OCI-LY1 (cell line): ENCODE data around the gene DUSP5.
"Not testable (repeated sequence)": the region's sequence is repeated elsewhere in the genome, so short reads cannot be mapped to it uniquely, and the experiment has no call there.

Experiments used
- H2AFZ ChIP-seq: fragments of 200-600 bp; sonication (generic), shearing (Covaris generic); 2 replicates; pipeline ENCODE4 v1.6.0; 2014; ENCODE audit warnings: antibody characterized with exemption, mild to moderate bottlenecking, low read length
- H3F3A ChIP-seq: fragments of 200-600 bp; sonication (generic), shearing (Covaris generic); 2 replicates; pipeline ENCODE4 v1.6.0; 2014; ENCODE audit warnings: mild to moderate bottlenecking, antibody characterized with exemption, low read length, moderate library complexity; ENCODE audit not compliant: insufficient read depth
- H3K27ac ChIP-seq: fragments of 200-600 bp; sonication (generic); 2 replicates; pipeline ENCODE4 v1.5.1; 2014; ENCODE audit warnings: low read length, mixed run types, mild to moderate bottlenecking, low read depth; ENCODE audit not compliant: poor library complexity, severe bottlenecking
- H3K27me3 ChIP-seq: fragments of 200-600 bp; sonication (generic); 2 replicates; pipeline ENCODE4 v1.6.0; 2014; ENCODE audit warnings: antibody characterized with exemption, mild to moderate bottlenecking, low read length, moderate library complexity; ENCODE audit not compliant: insufficient read depth
- H3K36me3 ChIP-seq: fragments of 200-600 bp; sonication (generic); 2 replicates; pipeline ENCODE4 v1.6.1; 2014; ENCODE audit warnings: mild to moderate bottlenecking, antibody characterized with exemption, low read length, moderate library complexity, mixed read lengths; ENCODE audit not compliant: insufficient read depth
- H3K4me1 ChIP-seq: fragments of 200-600 bp; sonication (generic); 2 replicates; pipeline ENCODE4 v1.5.1; 2014; ENCODE audit warnings: mild to moderate bottlenecking, low read length, moderate library complexity; ENCODE audit not compliant: insufficient read depth, severe bottlenecking
- H3K4me2 ChIP-seq: fragments of 200-600 bp; sonication (generic), shearing (Covaris generic); 2 replicates; pipeline ENCODE4 v1.6.1; 2014; ENCODE audit warnings: low read length
- H3K4me3 ChIP-seq: fragments of 200-600 bp; sonication (generic); 2 replicates; pipeline ENCODE4 v1.5.1; 2014; ENCODE audit warnings: low read length, low read depth, mild to moderate bottlenecking, mixed read lengths; ENCODE audit not compliant: poor library complexity, severe bottlenecking
- H3K79me2 ChIP-seq: fragments of 200-600 bp; shearing (Covaris generic); 2 replicates; pipeline ENCODE4 v1.6.1; 2016; ENCODE audit warnings: mixed run types, low read length, mixed read lengths; ENCODE audit not compliant: insufficient read depth
- H3K9ac ChIP-seq: fragments of 200-600 bp; sonication (generic), shearing (Covaris generic); 2 replicates; pipeline ENCODE4 v1.6.1; 2014; ENCODE audit warnings: mild to moderate bottlenecking, low read length, mixed read lengths
- H3K9me2 ChIP-seq: fragments of 200-600 bp; sonication (generic), shearing (Covaris generic); 2 replicates; pipeline ENCODE4 v1.6.1; 2014; ENCODE audit warnings: low read depth, mild to moderate bottlenecking, low read length, mixed read lengths
- H3K9me3 ChIP-seq: fragments of 200-600 bp; shearing (Covaris generic); 2 replicates; pipeline ENCODE4 v1.6.1; 2014; ENCODE audit warnings: low read length, mixed read lengths
- H4K20me1 ChIP-seq: fragments of 200-600 bp; sonication (generic), shearing (Covaris generic); 2 replicates; pipeline ENCODE4 v1.6.0; 2016; ENCODE audit warnings: mild to moderate bottlenecking, low read length; ENCODE audit not compliant: insufficient read depth
- CTCF ChIP-seq: fragments of 200-600 bp; sonication (generic), shearing (Covaris generic); IDR thresholded peaks from 2 replicates; pipeline ENCODE4 v1.5.1; 2017; ENCODE audit warnings: mild to moderate bottlenecking, antibody characterized with exemption, low read length, moderate library complexity, mixed read lengths
- EZH2 ChIP-seq: fragments of 200-600 bp; sonication (generic), shearing (Covaris generic); IDR thresholded peaks from 2 replicates; pipeline ENCODE4 v1.8.0; 2017; ENCODE audit warnings: borderline replicate concordance, mixed run types, mild to moderate bottlenecking, antibody characterized with exemption, low read length, moderate library complexity, mixed read lengths

DUSP5 gene

GRCh38 chr10:110528224-110528996 is 30.7 kb downstream of the DUSP5 start:
- no peak overlapping the region for H3K27ac ChIP-seq
- H3K4me1 ChIP-seq: peaks cover 12% of the 10 kb centered on the region

DNA sequence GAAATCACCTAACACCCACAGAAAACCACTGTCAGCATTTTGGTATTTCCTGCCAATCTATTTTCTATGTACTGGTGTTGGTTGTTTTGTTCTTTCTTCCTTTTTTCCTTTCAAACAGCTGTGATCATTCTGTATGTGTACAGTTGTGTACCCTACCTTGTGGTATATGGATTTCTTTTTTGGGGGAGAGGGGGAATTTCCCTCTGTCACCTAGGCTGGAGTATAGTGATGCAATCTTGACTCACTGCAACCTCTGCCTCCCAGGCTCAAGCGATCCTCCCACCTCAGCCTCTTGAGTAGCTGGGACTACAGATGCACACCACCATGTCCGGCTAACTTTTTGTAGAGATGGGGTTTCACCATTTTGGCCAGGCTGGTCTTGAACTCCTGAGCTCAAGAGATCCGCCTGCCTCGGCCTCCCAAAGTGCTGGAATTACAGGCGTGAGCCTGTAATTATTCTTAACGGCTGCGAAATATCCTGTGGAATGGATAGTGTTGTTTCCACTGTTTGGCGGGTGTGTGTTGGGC is 31.4 kb downstream of the DUSP5 start:
- not testable (repeated sequence) for H2AFZ ChIP-seq, H4K20me1 ChIP-seq, H3K9me2 ChIP-seq, H3K9me3 ChIP-seq, H3K36me3 ChIP-seq, H3K27ac ChIP-seq, H3K27me3 ChIP-seq, H3K9ac ChIP-seq, H3F3A ChIP-seq, H3K79me2 ChIP-seq, H3K4me3 ChIP-seq, H3K4me2 ChIP-seq
- H3K4me1 ChIP-seq: peaks cover 12% of the 10 kb centered on the region

More at GRCh38 chr10:110528224-110528996, 30.7 kb downstream of the DUSP5 start:
- no peak overlapping the region for H2AFZ ChIP-seq
- no peaks in the 10 kb centered on the region for H3K9me2 ChIP-seq
- H3K36me3 ChIP-seq: no peaks in the 10 kb centered on the region
- no peaks in the 10 kb centered on the region for H3K27me3 ChIP-seq
- H4K20me1 ChIP-seq: no peaks in the 10 kb centered on the region
- H3K4me2 ChIP-seq: no peak overlapping the region
- no peaks in the 10 kb centered on the region for H3K9me3 ChIP-seq
- H3K79me2 ChIP-seq: no peaks in the 10 kb centered on the region
- H3K9ac ChIP-seq: no peak overlapping the region
- H3F3A ChIP-seq: no peaks in the 10 kb centered on the region
- H3K4me3 ChIP-seq: no peak overlapping the region
- TF ChIP-seq CTCF (no peak), EZH2 (no peak)

DNA sequence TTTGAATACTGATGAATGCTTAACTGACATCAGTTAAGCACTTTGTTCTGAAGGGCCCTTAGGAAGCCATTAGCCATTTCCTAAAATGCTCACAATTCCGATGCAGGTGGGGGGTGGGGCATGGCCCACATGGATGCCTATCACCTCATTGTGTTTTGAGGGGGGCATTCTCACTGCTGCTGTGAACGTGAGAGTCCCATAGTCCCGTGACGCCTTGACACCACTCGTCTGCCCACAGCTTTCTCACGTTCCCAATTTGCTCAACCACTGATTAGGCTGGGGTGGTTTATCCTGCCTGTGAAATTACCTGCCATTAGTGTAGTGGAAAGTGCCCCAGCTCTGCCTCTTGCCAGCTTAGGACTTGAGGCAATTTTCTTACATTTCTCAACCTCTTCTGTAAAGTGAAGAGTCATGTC is 31.9 kb downstream of the DUSP5 start:
- Histone ChIP-seq H3K4me3 (no peak overlapping the region), H3K79me2 (no peaks in the 10 kb centered on the region), H3K4me1 (peaks cover 12% of the 10 kb centered on the region), H3K27me3 (no peaks in the 10 kb centered on the region), H3K27ac (no peak overlapping the region), H3K9me2 (no peaks in the 10 kb centered on the region), H3K36me3 (no peaks in the 10 kb centered on the region), H3K4me2 (no peak overlapping the region), H3K9me3 (no peaks in the 10 kb centered on the region), H3K9ac (no peak overlapping the region), H3F3A (no peaks in the 10 kb centered on the region), H4K20me1 (no peaks in the 10 kb centered on the region), H2AFZ (no peak overlapping the region)
- no peak for TF ChIP-seq CTCF
- no peak for TF ChIP-seq EZH2
